H9 (cell line): ENCODE results near the gene TTLL3. TPM values are rescaled to one million over a fixed set of nuclear protein-coding genes. Genes with fewer than 3 reads are reported as not detected.

Experiments used
- DNase-seq: peaks from one replicate; pipeline ENCODE4 v3.0.0-alpha.2; 2017
- H2AFZ ChIP-seq: one replicate; pipeline ENCODE4 v1.6.1; 2013; ENCODE audit warnings: mild to moderate bottlenecking, low read length, control low read depth, moderate library complexity
- H2AK5ac ChIP-seq: 2 replicates; pipeline ENCODE4 v1.6.1; 2013; ENCODE audit warnings: low read length, control low read depth, mixed read lengths; ENCODE audit not compliant: insufficient read length
- H2BK120ac ChIP-seq: one replicate; pipeline ENCODE4 v1.6.1; 2013; ENCODE audit warnings: low read depth, mild to moderate bottlenecking, low read length, control low read depth, inconsistent platforms; ENCODE audit not compliant: poor library complexity, severe bottlenecking
- H2BK12ac ChIP-seq: 2 replicates; pipeline ENCODE4 v1.6.1; 2013; ENCODE audit warnings: low read length, control low read depth, mixed read lengths, low read depth; ENCODE audit not compliant: insufficient read length
- H2BK15ac ChIP-seq: 2 replicates; pipeline ENCODE4 v1.6.1; 2013; ENCODE audit warnings: low read depth, low read length, control low read depth
- H2BK20ac ChIP-seq: one replicate; pipeline ENCODE4 v1.6.1; 2013; ENCODE audit warnings: low read depth, mild to moderate bottlenecking, low read length, control low read depth, inconsistent platforms; ENCODE audit not compliant: poor library complexity, severe bottlenecking
- H2BK5ac ChIP-seq: 2 replicates; pipeline ENCODE4 v1.6.1; 2013; ENCODE audit warnings: low read length, control low read depth, mixed read lengths; ENCODE audit not compliant: insufficient read length
- H3K14ac ChIP-seq: 2 replicates; pipeline ENCODE4 v1.6.1; 2013; ENCODE audit warnings: low read length, control low read depth; ENCODE audit not compliant: insufficient read depth
- H3K18ac ChIP-seq: 2 replicates; pipeline ENCODE4 v1.6.1; 2013; ENCODE audit warnings: low read depth, mild to moderate bottlenecking, mixed read lengths, low read length, control low read depth; ENCODE audit not compliant: insufficient read length
- H3K23ac ChIP-seq: 2 replicates; pipeline ENCODE4 v1.6.1; 2013; ENCODE audit warnings: low read length, control low read depth, mixed read lengths, low read depth; ENCODE audit not compliant: insufficient read length
- H3K23me2 ChIP-seq: 2 replicates; pipeline ENCODE4 v1.6.1; 2013; ENCODE audit warnings: low read depth, mild to moderate bottlenecking, mixed read lengths, low read length, control low read depth; ENCODE audit not compliant: insufficient read length, poor library complexity, severe bottlenecking
- H3K27ac ChIP-seq: 2 replicates; pipeline ENCODE4 v1.5.1; 2013; ENCODE audit warnings: low read length, control low read depth, mixed read lengths, low read depth; ENCODE audit not compliant: insufficient read length
- H3K27me3 ChIP-seq: 2 replicates; pipeline ENCODE4 v1.6.1; 2013; ENCODE audit warnings: low read length, control low read depth, inconsistent platforms; ENCODE audit not compliant: insufficient read depth
- H3K4ac ChIP-seq: 2 replicates; pipeline ENCODE4 v1.6.1; 2013; ENCODE audit warnings: low read depth, mild to moderate bottlenecking, control low read depth, inconsistent platforms, low read length, moderate library complexity
- H3K4me1 ChIP-seq: 2 replicates; pipeline ENCODE4 v1.6.1; 2013; ENCODE audit warnings: low read length, control low read depth, inconsistent platforms; ENCODE audit not compliant: insufficient read depth
- H3K4me2 ChIP-seq: 2 replicates; pipeline ENCODE4 v1.6.1; 2013; ENCODE audit warnings: low read length, control low read depth, mixed read lengths; ENCODE audit not compliant: insufficient read length, insufficient read depth
- H3K56ac ChIP-seq: 2 replicates; pipeline ENCODE4 v1.6.1; 2013; ENCODE audit warnings: low read depth, mild to moderate bottlenecking, mixed read lengths, low read length, control low read depth; ENCODE audit not compliant: insufficient read length
- H3K79me1 ChIP-seq: 2 replicates; pipeline ENCODE4 v1.6.1; 2013; ENCODE audit warnings: low read depth, mild to moderate bottlenecking, moderate library complexity, low read length, control low read depth, inconsistent platforms; ENCODE audit not compliant: insufficient read depth, poor library complexity, severe bottlenecking
- H3K79me2 ChIP-seq: 2 replicates; pipeline ENCODE4 v1.6.1; 2013; ENCODE audit warnings: low read length, control low read depth, inconsistent platforms; ENCODE audit not compliant: insufficient read depth
- H3K9ac ChIP-seq: 2 replicates; pipeline ENCODE4 v1.6.1; 2013; ENCODE audit warnings: low read length, control low read depth, mixed read lengths; ENCODE audit not compliant: insufficient read length; ENCODE audit errors: extremely low read depth
- H3K9me3 ChIP-seq: one replicate; pipeline ENCODE4 v1.6.1; 2013; ENCODE audit warnings: low read depth, low read length, inconsistent platforms; ENCODE audit not compliant: control insufficient read depth
- H3T11ph ChIP-seq: one replicate; pipeline ENCODE4 v1.6.1; 2013; ENCODE audit warnings: mild to moderate bottlenecking, low read length, control low read depth, inconsistent platforms
- H4K20me1 ChIP-seq: one replicate; pipeline ENCODE4 v1.6.1; 2013; ENCODE audit not compliant: control insufficient read depth, insufficient read length, insufficient read depth
- H4K5ac ChIP-seq: 2 replicates; pipeline ENCODE4 v1.6.1; 2013; ENCODE audit warnings: low read depth, mild to moderate bottlenecking, mixed read lengths, low read length, control low read depth; ENCODE audit not compliant: insufficient read length
- H4K8ac ChIP-seq: replicated peaks from 2 replicates; pipeline ENCODE4 v1.6.1; 2013; ENCODE audit warnings: low read length, control low read depth, mixed read lengths, low read depth; ENCODE audit not compliant: insufficient read length
- H4K91ac ChIP-seq: 2 replicates; pipeline ENCODE4 v1.6.1; 2013; ENCODE audit warnings: low read depth, mild to moderate bottlenecking, moderate library complexity, mixed read lengths, low read length, control low read depth; ENCODE audit not compliant: insufficient read length
- H3K27ac Mint-ChIP-seq, 3 experiments: 2 replicates in 2 of 3; 3 replicates in 1 of 3; pipeline ENCODE4 v1.8.0; 2020 to 2021; ENCODE audit warnings: mixed read lengths in 3 of 3, mild to moderate bottlenecking in 1 of 3, moderate library complexity in 1 of 3
- H3K27me3 Mint-ChIP-seq: 2 replicates; pipeline ENCODE4 v1.8.0; 2021; ENCODE audit warnings: low read depth, mild to moderate bottlenecking, moderate library complexity, mixed read lengths
- H3K36me3 Mint-ChIP-seq, 3 experiments: 2 replicates in 2 of 3; 3 replicates in 1 of 3; pipeline ENCODE4 v1.8.0; 2020 to 2021; ENCODE audit warnings: low read depth in 3 of 3, mixed read lengths in 3 of 3; ENCODE audit not compliant: insufficient read depth in 1 of 3
- H3K4me1 Mint-ChIP-seq, 2 experiments: 2 replicates each; pipeline ENCODE4 v1.8.0; 2020; ENCODE audit warnings: mixed read lengths in 2 of 2
- H3K4me3 Mint-ChIP-seq, 2 experiments: 2 replicates in 1 of 2; 3 replicates in 1 of 2; pipeline ENCODE4 v1.8.0; 2020 to 2021; ENCODE audit warnings: mild to moderate bottlenecking in 2 of 2, mixed read lengths in 2 of 2, moderate library complexity in 1 of 2
- H3K9me3 Mint-ChIP-seq, 2 experiments: 2 replicates in 1 of 2; 3 replicates in 1 of 2; pipeline ENCODE4 v1.8.0; 2020; ENCODE audit warnings: mild to moderate bottlenecking in 2 of 2, mixed read lengths in 2 of 2, moderate library complexity in 1 of 2
- WGBS: extraction: QIAGEN DNeasy Blood & Tissue Kit; methylation state at CpG from one replicate; pipeline ENCODE4 v1.1.7; 2013; ENCODE audit warnings: missing lambda C conversion rate, low lambda C conversion rate, mixed read lengths; ENCODE audit not compliant: insufficient read length; ENCODE audit errors: extremely low coverage; 5-methylcytosine and 5-hydroxymethylcytosine counted together
- total RNA-seq: library from RNA; stranded (reverse); gene quantifications from 2 replicates; pipeline ENCODE4 v1.2.1, GENCODE V29; 2021
- TF ChIP-seq, protein P1 (sequence below): fragments of 200-600 bp; sonication (generic); conservative IDR thresholded peaks from 3 replicates; pipeline ENCODE4 v1.8.0; 2021; ENCODE audit warnings: antibody characterized with exemption, mild to moderate bottlenecking

TTLL3 gene
- total RNA-seq, 1 experiment from 2014 or later: 14.4 TPM

DNA sequence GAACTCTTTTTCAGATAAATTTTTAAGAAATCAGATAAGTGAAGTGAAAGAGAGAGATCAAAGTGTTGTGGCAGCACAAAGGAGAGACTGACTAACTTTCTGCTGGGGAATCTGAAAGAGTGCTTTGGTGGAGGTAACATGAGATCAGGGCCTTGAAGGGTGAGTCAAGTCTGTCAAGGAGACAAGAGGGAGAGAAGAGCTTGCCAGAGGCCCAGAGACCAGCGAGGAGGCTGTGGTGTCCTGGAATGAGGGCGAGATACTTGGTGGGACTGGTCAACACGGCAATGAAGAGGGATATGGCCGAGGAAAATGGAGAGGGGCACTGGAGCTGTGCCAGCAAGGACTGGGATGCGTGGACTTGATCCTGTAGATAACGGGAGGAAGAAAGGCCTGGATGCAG, 22.3 kb upstream of the TTLL3 start:
- no peak overlapping the region; a peak in 1 of 7 replicates for H3K27ac Mint-ChIP-seq
- DNase-seq: no peak
- Histone ChIP-seq H2BK20ac (no peak overlapping the region), H2BK12ac (no peak overlapping the region), H4K91ac (no peak overlapping the region), H3K4me1 (no peaks in the 10 kb centered on the region), H4K8ac (no peak overlapping the region), H4K20me1 (no peaks in the 10 kb centered on the region), H3K79me2 (no peaks in the 10 kb centered on the region), H3K9me3 (no peaks in the 10 kb centered on the region), H3K23ac (no peak overlapping the region), H2BK120ac (no peak overlapping the region), H2BK5ac (no peak overlapping the region), H3K4me2 (no peak overlapping the region), H3K18ac (no peak overlapping the region), H2AFZ (no peak overlapping the region), H2BK15ac (no peak overlapping the region), H3K79me1 (no peaks in the 10 kb centered on the region), H2AK5ac (no peak overlapping the region), H4K5ac (no peak overlapping the region), H3K27me3 (no peaks in the 10 kb centered on the region), H3K56ac (no peak overlapping the region), H3K27ac (no peak overlapping the region), H3K9ac (no peak overlapping the region), H3K14ac (no peak overlapping the region), H3K23me2 (no peaks in the 10 kb centered on the region), H3T11ph (no peak overlapping the region), H3K4ac (no peak overlapping the region)
- peaks cover 25 to 67% (median 66%) of the 10 kb centered on the region in 3 experiments; a peak in 6 of 7 replicates for H3K36me3 Mint-ChIP-seq
- no CpG with 5 or more reads among the region's 6 CpGs for WGBS
- TF ChIP-seq, protein P1, sequence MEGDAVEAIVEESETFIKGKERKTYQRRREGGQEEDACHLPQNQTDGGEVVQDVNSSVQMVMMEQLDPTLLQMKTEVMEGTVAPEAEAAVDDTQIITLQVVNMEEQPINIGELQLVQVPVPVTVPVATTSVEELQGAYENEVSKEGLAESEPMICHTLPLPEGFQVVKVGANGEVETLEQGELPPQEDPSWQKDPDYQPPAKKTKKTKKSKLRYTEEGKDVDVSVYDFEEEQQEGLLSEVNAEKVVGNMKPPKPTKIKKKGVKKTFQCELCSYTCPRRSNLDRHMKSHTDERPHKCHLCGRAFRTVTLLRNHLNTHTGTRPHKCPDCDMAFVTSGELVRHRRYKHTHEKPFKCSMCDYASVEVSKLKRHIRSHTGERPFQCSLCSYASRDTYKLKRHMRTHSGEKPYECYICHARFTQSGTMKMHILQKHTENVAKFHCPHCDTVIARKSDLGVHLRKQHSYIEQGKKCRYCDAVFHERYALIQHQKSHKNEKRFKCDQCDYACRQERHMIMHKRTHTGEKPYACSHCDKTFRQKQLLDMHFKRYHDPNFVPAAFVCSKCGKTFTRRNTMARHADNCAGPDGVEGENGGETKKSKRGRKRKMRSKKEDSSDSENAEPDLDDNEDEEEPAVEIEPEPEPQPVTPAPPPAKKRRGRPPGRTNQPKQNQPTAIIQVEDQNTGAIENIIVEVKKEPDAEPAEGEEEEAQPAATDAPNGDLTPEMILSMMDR: no peak
- H3K4me1 Mint-ChIP-seq: peaks cover 4% of the 10 kb centered on the region in 2 experiments; a peak in 3 of 4 replicates
- H3K4me3 Mint-ChIP-seq: no peak overlapping the region
- H3K9me3 Mint-ChIP-seq: no peaks in the 10 kb centered on the region
- H3K27me3 Mint-ChIP-seq: no peaks in the 10 kb centered on the region
